KG1 (cell line): ENCODE results near the gene PRKCD.

Experiments used
- DNase-seq: peaks from one replicate; lab custom pipeline; 2025; lab: John Stamatoyannopoulos, UW

Gene PRKCD

GRCh38 chr3:53170325-53171063 lies 9.5 kb downstream of the PRKCD start:
- no peak for DNase-seq

GRCh38 chr3:53171064-53171418 lies 10.0 kb downstream of the PRKCD start:
- no peak for DNase-seq

- no peak for DNase-seq
Observed at GRCh38 chr3:53171827-53172505, 11.0 kb downstream of the PRKCD start.

GRCh38 chr3:53173107-53173506 lies 12.1 kb downstream of the PRKCD start:
- DNase-seq, result no peak

GRCh38 chr3:53174346-53175250 lies 13.6 kb downstream of the PRKCD start:
- DNase-seq, result no peak

GRCh38 chr3:53175613-53176540 lies 14.9 kb downstream of the PRKCD start:
- DNase-seq, result no peak

- DNase-seq, result no peak
Observed at GRCh38 chr3:53178246-53178645, 17.2 kb downstream of the PRKCD start.

- DNase-seq, result no peak
Observed at GRCh38 chr3:53179580-53179979, 18.6 kb downstream of the PRKCD start.

GRCh38 chr3:53180305-53181023 lies 19.5 kb downstream of the PRKCD start:
- DNase-seq, result no peak

GRCh38 chr3:53181024-53181371 lies 20.0 kb downstream of the PRKCD start:
- DNase-seq, result no peak

GRCh38 chr3:53181528-53181927 lies 20.5 kb downstream of the PRKCD start:
- DNase-seq, result no peak

- no peak for DNase-seq
Observed at GRCh38 chr3:53182764-53183355, 21.9 kb downstream of the PRKCD start.

- DNase-seq, result no peak
Observed at GRCh38 chr3:53183514-53183913, 22.5 kb downstream of the PRKCD start.

- DNase-seq, result no peak
Observed at GRCh38 chr3:53184701-53185100, 23.7 kb downstream of the PRKCD start.

- no peak for DNase-seq
Observed at GRCh38 chr3:53185761-53186465, 24.9 kb downstream of the PRKCD start.

GRCh38 chr3:53186726-53187125 lies 25.7 kb downstream of the PRKCD start:
- no peak for DNase-seq

GRCh38 chr3:53187430-53187829 lies 26.4 kb downstream of the PRKCD start:
- no peak for DNase-seq

- no peak for DNase-seq
Observed at GRCh38 chr3:53188136-53188685, 27.2 kb downstream of the PRKCD start.

GRCh38 chr3:53188720-53189119 lies 27.7 kb downstream of the PRKCD start:
- no peak for DNase-seq

GRCh38 chr3:53189276-53189675 lies 28.3 kb downstream of the PRKCD start:
- DNase-seq, result no peak
